Stomach (tissue), 9 donors: ENCODE measurements around the gene NUP210. TPM values are rescaled to one million over a fixed set of nuclear protein-coding genes. Genes with fewer than 3 reads are reported as not detected.

Source experiments
- DNase-seq, 2 donors: peaks; one replicate each; pipeline versions ENCODE4 v3.0.0 to v3.0.0-alpha.2; 2013 to 2019
- H3K27ac ChIP-seq, 5 donors: fragments of 200-600 bp in 4 of 5; sonication (generic) in 4 of 5; one replicate each; pipeline ENCODE4 v1.5.1; 2013 to 2019; ENCODE audit warnings: mild to moderate bottlenecking in 1 of 5, moderate library complexity in 1 of 5
- H3K27me3 ChIP-seq, 3 donors: fragments of 200-600 bp; sonication (generic); one replicate each; pipeline ENCODE4 v1.5.1; 2017 to 2019; ENCODE audit warnings: mixed run types in 1 of 3
- H3K36me3 ChIP-seq, 4 donors: fragments of 200-600 bp; sonication (generic); 1 replicate in 3 of 4; 2 replicates in 1 of 4; pipeline ENCODE4 v1.5.1; 2016 to 2019
- H3K4me1 ChIP-seq, 4 donors: fragments of 200-600 bp; sonication (generic); one replicate each; pipeline ENCODE4 v1.5.1; 2016 to 2019
- H3K4me3 ChIP-seq, 4 donors: fragments of 200-600 bp; sonication (generic) in 3 of 4; one replicate each; pipeline ENCODE4 v1.5.1; 2016 to 2019; ENCODE audit warnings: mild to moderate bottlenecking in 1 of 4
- H3K9me3 ChIP-seq, 4 donors: fragments of 200-600 bp; sonication (generic); one replicate each; pipeline ENCODE4 v1.5.1; 2016 to 2019
- EP300 ChIP-seq: sonication (generic); formaldehyde crosslinking; IDR thresholded peaks from one replicate; pipeline ENCODE4 v1.6.1; 2017; ENCODE audit warnings: antibody characterized with exemption
- POLR2A ChIP-seq, 4 donors: fragments of 450-650 bp; IDR thresholded peaks; one replicate each; pipeline ENCODE4 v1.6.1; 2016; ENCODE audit warnings: antibody characterized with exemption in 4 of 4, control low read depth in 2 of 4, mild to moderate bottlenecking in 1 of 4, moderate library complexity in 1 of 4
- POLR2AphosphoS5 ChIP-seq, 3 donors: sonication (generic); formaldehyde crosslinking; IDR thresholded peaks; one replicate each; pipeline ENCODE4 v1.6.1; 2016; ENCODE audit warnings: antibody characterized with exemption in 3 of 3
- WGBS, 5 donors: extraction: QIAGEN DNeasy Blood & Tissue Kit in 3 of 5; methylation state at CpG; one replicate each; pipeline versions ENCODE4 v1.1.5 to v1.1.7; 2013 to 2018; 5-methylcytosine and 5-hydroxymethylcytosine counted together
- intact Hi-C: fragments of 100-400 bp; cut with DNase I; formaldehyde crosslinking; loops from one replicate; pipeline ENCODE4 v1.15.1; 2023; ENCODE audit warnings: low total_unique reads
- polyA plus RNA-seq, 3 donors: library from polyadenylated mRNA; stranded (reverse); fragments of 200-250 nt; gene quantifications; one replicate each; pipeline ENCODE4 v1.2.3, GENCODE V29; 2013
- total RNA-seq, 5 donors: library from RNA; depleted of rRNA; stranded (reverse); fragments of >200 nt; gene quantifications; one replicate each; pipeline versions ENCODE4 v1.1.0 to v1.2.3, GENCODE V29; 2014 to 2016
- TF ChIP-seq, protein P1 (sequence below), 7 experiments: fragments of 450-650 bp in 4 of 7; fragments of 200-600 bp in 3 of 7; sonication (generic) in 3 of 7; IDR thresholded peaks; one replicate each; pipeline ENCODE4 v1.5.1; 2016 to 2019; ENCODE audit warnings: antibody characterized with exemption in 7 of 7, control low read depth in 2 of 7, mild to moderate bottlenecking in 1 of 7
- donor health status: healthy with polysubstance abuse.
- donor health status: Bipolar disorder and iron deficiency.
- donor health status: healthy.

NUP210 gene
- total and polyA plus RNA-seq, 8 donors = 0.92 to 21.1 (median 10.8) TPM

DNA sequence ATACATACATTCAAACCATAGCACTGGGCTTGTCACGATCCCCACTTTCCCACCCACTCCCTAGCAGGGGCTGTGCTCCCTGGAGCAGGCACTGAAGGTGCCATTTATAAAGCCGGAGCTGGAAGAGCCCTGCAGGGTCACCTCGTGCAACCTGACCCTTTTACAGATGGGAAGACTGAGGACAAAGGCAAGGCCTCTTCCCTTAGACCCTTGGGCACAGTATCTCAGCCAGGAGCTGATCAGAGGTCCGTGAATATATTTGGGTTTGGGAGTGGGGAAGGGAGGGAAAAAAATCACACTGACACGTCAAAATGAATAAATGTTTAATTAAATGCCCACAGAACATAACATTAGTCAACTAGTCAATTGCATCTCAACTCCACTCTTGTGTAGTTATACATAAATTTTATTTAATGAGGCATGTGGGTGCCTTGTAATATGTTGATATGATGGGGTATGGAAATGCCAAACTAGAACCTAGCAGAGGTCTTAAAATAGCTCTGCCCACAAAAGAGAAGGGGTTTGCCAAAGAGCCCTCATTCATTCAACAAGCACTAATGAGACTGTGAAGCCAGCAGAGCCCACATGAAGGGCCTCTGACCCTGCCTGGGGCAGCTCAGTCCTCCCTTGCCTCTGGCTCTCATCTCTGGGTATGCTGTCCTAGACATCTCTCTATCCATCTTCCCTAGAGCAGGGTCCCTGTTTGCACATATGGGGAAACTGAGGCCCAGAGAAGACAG lies 119.4 kb downstream of the NUP210 start:
- peaks cover 0 to 10% (median 0%) of the 10 kb centered on the region in 4 donors for H3K4me1 ChIP-seq
- 67 to 79% (median 75%) methylated on average over 5 of the region's 5 CpGs for WGBS, 5 donors
- no peaks in the 10 kb centered on the region for H3K36me3 ChIP-seq
- no peaks in the 10 kb centered on the region for H3K9me3 ChIP-seq
- peaks cover 0 to 21% (median 2%) of the 10 kb centered on the region in 3 donors for H3K27me3 ChIP-seq
- no peak overlapping the region for H3K4me3 ChIP-seq
- TF ChIP-seq EP300 (no peak), POLR2AphosphoS5 (IDR thresholded peaks at IDR 0.05) (no peak), POLR2A (IDR thresholded peaks at IDR 0.05) (no peak)
- TF ChIP-seq, protein P1, sequence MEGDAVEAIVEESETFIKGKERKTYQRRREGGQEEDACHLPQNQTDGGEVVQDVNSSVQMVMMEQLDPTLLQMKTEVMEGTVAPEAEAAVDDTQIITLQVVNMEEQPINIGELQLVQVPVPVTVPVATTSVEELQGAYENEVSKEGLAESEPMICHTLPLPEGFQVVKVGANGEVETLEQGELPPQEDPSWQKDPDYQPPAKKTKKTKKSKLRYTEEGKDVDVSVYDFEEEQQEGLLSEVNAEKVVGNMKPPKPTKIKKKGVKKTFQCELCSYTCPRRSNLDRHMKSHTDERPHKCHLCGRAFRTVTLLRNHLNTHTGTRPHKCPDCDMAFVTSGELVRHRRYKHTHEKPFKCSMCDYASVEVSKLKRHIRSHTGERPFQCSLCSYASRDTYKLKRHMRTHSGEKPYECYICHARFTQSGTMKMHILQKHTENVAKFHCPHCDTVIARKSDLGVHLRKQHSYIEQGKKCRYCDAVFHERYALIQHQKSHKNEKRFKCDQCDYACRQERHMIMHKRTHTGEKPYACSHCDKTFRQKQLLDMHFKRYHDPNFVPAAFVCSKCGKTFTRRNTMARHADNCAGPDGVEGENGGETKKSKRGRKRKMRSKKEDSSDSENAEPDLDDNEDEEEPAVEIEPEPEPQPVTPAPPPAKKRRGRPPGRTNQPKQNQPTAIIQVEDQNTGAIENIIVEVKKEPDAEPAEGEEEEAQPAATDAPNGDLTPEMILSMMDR (IDR thresholded peaks at IDR 0.05) = no peak
- intact Hi-C loops = no loop called here
- DNase-seq = no peak
- H3K27ac ChIP-seq = no peak overlapping the region

DNA sequence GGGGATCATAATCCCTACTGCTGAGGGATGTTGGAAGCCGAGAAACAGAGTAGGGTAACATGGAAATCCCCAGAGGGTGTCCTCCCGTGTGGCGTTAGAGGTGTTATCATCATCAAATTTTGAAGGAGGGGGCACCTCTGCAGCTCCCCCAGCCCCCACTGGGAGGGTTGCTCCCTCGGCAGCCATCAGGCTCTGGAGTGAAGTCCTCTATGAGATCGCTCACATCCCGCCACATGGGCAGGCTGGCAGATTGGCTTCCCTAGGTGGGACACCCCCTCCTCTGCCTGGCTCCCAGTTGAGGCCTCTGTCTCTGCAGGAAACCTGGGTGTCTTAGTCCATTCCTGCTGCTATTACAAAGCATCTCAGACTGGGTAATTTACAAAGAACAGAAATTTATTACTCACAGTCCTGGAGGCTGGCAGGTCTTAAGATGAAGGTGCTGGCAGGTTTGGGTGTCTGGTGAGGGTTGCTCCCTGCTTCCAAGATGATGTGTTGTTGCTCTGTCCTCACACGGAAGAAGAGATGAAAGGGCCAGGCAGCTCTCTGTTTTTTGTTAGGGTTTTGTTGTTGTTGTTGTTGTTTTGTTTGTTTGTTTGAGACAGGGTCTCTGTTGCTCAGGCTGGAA lies 120.5 kb downstream of the NUP210 start:
- Histone ChIP-seq H3K27me3 (peaks cover 0 to 32% (median 3%) of the 10 kb centered on the region in 3 donors), H3K9me3 (no peaks in the 10 kb centered on the region), H3K4me1 (peaks cover 0 to 10% (median 0%) of the 10 kb centered on the region in 4 donors), H3K36me3 (no peaks in the 10 kb centered on the region), H3K4me3 (no peak overlapping the region), H3K27ac (no peak overlapping the region)
- intact Hi-C loops = no loop called here
- TF ChIP-seq EP300 (no peak), POLR2AphosphoS5 (IDR thresholded peaks at IDR 0.05) (no peak), POLR2A (IDR thresholded peaks at IDR 0.05) (no peak)
- TF ChIP-seq, protein P1 (IDR thresholded peaks at IDR 0.05) = no peak
- WGBS, 5 donors = 78 to 87% (median 82%) methylated on average over 6 to 7 of the region's 7 CpGs
- DNase-seq = no peak

DNA sequence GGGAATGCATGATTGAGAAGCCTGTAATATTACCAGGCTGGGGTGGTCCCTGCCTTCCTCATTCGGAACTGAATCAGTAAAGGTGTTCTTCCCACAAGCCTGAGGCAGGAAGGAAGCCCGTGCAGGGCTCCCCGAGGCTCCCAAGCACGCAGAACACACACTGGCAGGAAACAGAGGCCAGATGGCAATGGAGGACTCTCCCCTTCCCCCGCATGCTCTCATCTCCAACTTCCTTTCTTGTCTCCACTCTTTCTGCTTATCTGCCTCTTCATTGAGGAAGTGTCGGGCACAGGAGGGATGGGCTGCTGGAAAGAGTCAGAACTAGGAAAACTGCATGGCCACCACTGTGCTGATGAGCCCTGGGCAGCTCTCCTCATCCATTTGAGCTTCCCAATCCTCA lies 123.5 kb downstream of the NUP210 start:
- Histone ChIP-seq H3K27ac (no peak overlapping the region), H3K36me3 (no peaks in the 10 kb centered on the region), H3K4me1 (peaks cover 0 to 6% (median 0%) of the 10 kb centered on the region in 4 donors), H3K27me3 (peaks cover 0 to 42% (median 3%) of the 10 kb centered on the region in 3 donors), H3K4me3 (no peak overlapping the region), H3K9me3 (no peaks in the 10 kb centered on the region)
- TF ChIP-seq EP300 (no peak), POLR2A (IDR thresholded peaks at IDR 0.05) (no peak), POLR2AphosphoS5 (IDR thresholded peaks at IDR 0.05) (no peak)
- TF ChIP-seq, protein P1 (IDR thresholded peaks at IDR 0.05) = no peak
- DNase-seq = no peak
- 13 to 26% (median 23%) methylated on average over 6 of the region's 6 CpGs for WGBS, 5 donors
- intact Hi-C loops = no loop called here

DNA sequence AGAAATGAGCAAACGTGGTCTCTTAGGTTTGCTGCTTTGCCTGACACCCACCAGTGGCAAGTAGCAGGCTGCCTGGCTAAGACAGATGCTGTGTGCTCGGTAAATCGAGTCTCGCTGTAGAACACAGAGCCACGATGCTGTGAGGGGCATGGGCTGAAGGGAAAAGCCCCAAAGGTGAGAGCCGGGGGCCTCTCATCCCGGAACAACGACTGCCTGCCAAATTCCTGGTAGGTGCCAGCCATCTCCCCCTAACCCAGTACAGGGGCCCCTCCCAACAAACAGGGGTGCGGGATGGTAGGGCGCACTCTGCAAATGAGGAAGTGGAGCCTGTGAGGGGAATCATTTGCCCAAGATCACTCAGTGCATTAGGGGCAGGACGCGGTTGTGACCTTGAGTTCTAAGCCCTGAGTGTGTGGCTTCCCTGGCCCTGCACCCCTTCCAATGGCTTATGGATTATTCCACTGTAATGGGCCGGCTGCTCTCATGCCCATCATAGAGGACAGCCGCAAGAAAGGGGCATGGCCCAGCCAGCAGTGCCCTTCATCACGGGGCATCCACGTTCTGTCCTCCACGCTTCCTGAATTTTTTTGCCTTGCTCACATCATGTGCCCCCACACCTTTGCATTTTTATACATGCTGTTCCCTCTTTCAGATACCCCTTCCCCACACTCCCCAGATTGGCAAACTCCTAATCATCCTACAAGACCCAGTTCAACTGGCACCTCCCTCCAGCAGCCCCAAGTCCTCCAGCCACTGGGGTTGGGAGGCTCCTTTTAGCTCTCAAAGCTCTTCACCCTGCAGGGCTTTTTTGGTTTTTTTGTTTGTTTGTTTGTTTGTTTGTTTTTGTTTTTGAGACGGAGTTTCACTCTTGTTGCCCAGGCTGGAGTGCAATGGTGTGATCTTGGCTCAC lies 125.4 kb downstream of the NUP210 start:
- WGBS, 5 donors = 76 to 82% (median 78%) methylated on average over 11 to 18 of the region's 18 CpGs
- Histone ChIP-seq H3K4me3 (no peak overlapping the region), H3K36me3 (no peaks in the 10 kb centered on the region), H3K4me1 (no peaks in the 10 kb centered on the region), H3K9me3 (no peaks in the 10 kb centered on the region), H3K27me3 (peaks cover 0 to 42% (median 3%) of the 10 kb centered on the region in 3 donors), H3K27ac (no peak overlapping the region)
- intact Hi-C loops = no loop called here
- DNase-seq = no peak
- TF ChIP-seq EP300 (no peak), POLR2AphosphoS5 (IDR thresholded peaks at IDR 0.05) (no peak), POLR2A (IDR thresholded peaks at IDR 0.05) (no peak)
- TF ChIP-seq, protein P1 (IDR thresholded peaks at IDR 0.05) = no peak
